Stimulated activated CD4-positive, alpha-beta T cell treated with anti-CD3 and anti-CD28 coated beads, Interleukin-4, amount 100 ng/mL, for 4 hours (primary cell): ENCODE results near the gene AMD1.
"Not testable (repeated sequence)": the region's sequence is repeated elsewhere in the genome, so short reads cannot be mapped to it uniquely, and the experiment has no call there.

Source experiments
- DNase-seq, 2 experiments: peaks; one replicate each; pipeline ENCODE4 v3.0.0-alpha.2; 2020

The AMD1 gene

DNA sequence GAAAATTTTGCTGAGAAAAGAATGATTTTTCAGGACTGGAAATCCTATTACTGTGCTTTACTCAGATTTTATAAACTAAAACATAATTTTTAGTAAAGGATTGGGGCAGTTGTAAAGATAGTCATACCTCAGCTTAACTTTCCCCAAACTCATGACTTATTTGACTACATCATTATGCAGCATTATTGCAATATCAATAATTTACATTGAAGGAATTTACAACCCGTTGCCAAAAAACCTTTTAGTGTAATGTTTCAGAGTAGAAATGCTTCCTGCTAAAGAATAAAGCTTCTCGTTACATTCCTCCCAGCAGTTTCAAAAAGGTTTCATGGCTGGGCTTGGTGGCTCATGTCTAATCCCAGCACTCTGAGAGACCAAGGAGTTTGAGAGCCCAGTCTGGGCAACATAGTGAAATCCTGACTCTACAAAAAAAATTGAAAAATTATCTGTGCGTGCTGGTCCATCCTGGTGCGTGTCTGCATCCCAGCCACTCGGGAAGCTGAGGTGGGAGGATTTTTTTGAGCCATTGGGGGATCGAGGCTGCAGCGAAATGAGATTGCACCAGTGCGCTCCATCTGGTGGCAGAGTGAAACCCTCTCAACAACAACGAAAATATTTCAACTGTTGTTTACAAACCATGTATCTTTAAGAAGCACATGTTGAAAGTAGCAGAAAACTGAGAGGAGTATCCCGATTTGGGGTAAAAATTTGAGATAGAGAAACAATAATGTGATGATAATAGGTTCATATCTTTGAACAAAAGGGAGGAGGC lies 4.4 kb downstream of the AMD1 start:
- DNase-seq = no peak

DNA sequence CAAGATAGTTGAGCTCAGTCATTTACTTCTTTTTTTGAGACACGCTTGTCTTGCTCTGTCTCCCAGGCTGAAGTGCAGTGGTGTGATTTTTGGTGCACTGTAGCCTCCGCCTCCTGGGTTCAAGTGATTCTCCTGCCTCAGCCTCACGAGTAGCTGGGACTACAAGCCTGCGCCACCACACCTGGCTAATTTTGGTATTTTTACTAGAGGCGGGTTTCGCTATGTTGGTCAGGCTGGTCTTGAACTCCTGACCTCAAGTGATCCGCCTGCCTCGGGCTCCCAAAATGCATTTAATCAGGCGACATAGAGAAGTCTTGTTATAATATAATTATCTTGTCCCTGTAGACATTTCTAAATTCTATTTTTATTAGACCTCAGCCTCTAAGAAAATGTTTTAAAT lies 6.1 kb downstream of the AMD1 start:
- DNase-seq = no peak

DNA sequence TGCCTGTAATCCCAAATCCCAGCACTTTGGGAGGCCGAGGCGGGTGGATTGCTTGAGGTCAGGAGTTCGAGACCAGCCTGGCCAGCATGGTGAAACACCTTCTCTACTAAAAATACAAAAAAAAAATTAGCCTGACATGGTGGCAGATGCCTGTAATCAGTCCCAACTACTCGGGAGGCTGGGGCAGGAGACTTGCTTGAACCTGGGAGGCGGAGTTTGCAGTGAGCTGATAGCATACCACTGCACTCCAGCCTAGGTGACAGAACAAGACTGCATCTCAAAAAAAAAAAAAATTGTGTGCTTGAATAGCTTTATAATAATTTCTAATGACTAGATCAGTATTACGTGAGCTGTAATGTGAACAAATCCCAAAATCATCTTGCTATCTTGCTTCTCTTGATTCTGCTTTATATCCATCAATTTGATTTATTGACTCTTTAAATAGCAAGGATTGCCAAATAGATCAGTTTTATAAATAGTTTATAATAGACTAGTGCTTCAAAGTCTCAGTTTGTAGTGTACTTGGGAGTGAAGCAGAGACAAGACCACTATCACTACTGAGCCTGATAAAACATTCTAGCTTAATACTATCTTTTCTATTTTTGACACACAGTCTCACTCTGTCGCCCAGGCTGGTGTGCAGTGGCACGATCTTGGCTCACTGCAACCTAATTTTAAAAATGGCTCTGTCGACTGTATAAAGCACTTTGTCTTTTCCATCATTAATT lies 7.1 kb downstream of the AMD1 start:
- DNase-seq = no peak

DNA sequence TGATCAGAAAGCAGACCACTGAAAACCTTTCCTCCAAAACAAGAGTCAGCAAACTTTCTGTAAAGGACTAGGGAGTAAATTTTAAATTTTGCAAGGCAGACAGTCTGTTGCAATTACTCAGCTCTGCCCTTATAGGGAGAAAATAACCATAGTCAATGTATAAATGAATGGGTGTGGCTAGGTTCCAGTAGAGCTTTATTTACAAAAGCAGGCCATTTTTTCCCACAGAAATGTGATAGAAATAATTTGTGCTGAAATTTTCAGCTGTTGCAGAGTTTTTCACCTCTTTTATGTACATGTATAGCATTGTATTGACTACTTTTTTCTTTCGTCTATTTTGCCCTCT lies 7.7 kb downstream of the AMD1 start:
- no peak for DNase-seq

DNA sequence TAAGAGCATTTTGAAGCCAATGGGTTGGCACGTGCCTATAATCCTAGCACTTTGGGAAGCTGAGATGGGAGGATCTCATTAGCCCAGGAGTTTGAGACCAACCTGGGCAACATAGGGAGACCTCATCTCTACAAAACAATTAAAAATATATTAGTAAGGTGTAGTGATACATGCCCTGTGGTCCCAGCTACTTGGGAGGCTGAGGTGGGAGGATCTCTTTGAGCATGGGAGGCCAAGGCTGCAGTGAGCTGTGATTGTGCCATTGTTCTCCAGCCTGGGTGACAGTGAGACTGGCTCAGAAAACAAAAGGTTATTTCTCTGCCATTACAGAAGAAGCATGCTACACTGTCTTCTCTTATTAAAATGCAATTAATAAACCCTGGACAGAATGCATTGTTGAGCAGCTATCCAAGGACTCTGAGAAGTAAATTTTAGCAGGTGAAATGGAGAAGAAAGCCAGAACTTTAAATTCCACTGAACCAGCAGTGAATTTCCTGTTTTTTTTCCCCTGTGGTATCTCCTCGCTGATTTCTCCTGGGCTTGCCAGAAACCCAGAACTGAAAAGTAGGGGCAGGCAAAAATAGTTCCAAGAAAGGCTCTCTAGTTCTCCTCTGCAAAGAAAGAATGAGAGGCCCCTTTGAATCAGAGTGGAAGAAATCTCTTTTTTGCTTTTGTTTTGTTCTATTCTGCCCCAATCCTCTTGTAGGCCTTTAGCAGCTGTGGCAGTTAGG lies 8.4 kb downstream of the AMD1 start:
- no peak for DNase-seq

DNA sequence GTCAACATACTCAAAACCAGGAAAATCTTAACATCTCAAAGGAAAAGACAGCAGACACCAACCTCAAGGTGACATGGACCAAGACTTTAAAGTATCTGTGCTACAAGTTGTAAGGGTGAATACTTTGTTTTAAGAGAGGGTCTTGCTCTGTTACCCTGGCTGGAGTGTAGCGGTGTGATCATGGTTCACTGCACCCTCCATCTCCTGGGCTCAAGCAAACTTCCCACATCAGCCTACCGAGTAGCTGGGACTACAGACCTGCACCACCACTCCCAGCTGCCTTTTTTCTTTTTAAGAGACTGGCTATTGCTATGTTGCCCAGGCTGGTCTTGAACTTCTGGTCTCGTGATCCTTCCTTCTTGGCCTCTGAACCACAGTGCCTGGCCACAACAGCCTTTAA lies 9.7 kb downstream of the AMD1 start:
- DNase-seq = no peak

DNA sequence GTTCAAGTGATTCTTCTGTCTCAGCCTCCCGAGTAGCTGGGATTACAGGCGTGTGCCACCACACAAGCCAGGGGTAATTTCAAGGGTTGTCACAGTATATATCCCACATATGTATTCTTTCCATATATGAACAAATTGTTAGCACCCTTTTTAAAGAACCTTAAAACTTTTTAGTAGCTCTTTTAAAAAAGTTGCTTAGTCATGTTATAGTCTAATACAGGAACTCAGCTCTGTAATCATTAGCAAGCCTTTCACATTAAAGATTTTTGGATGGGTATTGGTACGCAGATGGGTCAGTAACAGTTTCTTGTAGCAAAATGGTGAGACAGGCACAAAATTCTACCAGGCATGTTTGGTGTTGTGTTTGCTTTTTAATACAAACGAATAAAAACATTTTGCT lies 10.9 kb downstream of the AMD1 start:
- DNase-seq = no peak

DNA sequence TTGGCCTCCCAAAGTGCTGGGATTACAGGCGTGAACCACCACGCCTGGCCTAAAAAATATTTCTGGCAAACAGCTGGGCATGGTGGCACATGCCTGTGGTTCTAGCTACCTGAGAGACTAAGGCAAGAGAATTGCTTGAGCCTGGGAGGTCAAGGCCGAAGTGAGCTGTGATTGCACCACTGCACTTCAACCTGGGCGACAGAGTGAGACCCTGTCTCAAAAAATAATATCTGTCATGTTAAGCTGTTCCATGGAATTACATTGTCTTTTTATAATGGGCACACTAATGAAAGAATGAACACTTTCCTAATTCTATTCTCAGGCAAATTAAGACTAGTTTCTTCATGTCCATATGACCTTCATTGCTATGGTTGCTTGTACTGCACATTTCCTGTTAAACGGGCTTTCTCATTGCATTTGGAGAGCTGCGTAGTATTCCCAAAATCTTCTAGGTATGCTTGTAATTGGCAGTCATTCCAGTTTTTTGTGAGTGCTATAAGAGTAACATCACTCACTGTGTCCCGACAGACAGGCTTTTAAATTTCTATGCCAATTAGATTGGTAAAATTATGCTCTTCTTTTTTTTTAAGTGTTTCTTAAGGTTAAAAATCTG lies 12.1 kb downstream of the AMD1 start:
- DNase-seq = no peak

DNA sequence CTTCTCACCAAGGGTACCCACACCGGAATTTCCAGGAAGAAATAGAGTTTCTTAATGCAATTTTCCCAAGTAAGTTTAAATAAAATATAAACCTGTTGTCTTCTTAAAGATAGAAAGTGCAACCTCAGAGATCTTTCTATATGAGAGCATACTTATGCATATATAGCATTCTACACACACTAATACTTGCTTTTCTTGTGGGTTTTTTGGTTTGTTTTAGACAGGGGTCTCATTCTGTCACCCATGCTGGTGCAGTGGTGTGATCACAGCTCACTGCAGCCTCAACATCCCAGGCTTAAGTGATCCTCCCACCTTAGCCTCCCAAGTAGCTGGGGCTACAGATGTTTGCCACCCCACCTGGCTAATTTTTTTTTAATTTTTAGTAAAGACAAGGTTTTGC lies 15.7 kb downstream of the AMD1 start:
- no peak for DNase-seq

DNA sequence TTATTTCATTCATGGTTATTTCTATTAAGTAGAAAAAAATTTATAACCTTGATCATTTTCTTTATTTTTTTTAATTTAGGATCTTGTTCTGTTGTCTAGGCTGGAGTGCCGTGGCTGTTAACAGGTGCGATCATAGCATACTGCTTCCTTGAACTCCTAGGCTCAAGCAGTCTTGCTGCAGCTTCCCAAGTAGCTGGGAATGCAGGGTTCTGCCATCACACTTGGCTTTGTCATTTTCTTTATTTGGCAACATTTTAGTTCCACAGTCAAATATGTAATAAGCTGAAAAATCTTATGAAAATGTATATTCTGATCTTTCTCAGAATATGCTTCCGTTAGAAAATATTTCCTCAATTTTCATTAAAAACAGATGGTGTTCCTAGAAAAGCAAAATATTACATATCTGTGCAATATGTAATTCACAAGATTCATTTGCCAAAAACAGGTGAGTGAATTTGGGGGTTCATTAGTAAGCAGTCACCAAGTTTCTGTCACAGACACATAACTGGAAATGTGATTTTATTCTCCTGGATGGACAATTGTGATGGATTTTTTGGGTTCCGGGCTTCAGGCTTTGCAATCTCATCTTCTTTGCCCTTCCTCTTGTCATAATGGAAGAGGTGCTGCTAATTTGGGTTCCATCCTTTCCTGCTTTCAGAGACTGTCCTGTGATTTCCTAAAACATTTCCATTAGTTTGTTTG lies 21.5 kb downstream of the AMD1 start:
- DNase-seq = no peak

DNA sequence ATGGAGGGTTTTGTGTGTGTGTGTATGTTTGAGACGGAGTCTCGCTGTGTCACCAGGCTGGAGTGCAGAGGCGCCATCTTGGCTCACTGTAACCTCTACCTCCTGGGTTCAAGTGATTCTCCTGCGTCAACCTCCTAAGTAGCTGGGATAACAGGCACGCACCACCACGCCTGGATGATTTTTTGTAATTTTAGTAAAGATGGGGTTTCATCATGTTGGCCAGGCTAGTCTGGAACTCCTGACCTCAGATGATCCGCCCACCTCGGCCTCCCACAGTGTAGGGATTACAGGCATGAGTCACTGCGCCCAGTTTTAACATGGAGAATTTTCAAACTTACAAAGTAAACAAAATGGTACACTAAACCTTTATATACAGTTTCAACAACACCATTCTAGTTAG lies 22.8 kb downstream of the AMD1 start:
- no peak for DNase-seq

DNA sequence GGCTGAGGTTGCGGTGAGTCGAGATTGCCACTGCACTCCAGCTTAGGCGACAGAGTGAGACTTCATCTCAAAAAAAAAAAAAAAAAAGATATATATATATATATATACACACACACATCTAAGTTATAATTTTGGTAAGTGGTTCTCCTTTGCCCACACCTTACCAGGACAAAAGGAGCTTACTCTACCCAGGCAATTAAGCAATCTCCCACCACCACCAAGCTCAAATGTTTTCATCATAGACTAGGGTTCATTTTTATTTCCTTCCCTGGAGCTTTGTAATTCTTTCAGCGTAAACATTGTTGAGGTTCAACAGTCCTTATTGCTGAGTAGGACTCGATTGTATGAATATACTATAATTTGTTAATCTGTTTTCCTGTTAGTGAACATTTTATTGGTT lies 23.5 kb downstream of the AMD1 start:
- no peak for DNase-seq

DNA sequence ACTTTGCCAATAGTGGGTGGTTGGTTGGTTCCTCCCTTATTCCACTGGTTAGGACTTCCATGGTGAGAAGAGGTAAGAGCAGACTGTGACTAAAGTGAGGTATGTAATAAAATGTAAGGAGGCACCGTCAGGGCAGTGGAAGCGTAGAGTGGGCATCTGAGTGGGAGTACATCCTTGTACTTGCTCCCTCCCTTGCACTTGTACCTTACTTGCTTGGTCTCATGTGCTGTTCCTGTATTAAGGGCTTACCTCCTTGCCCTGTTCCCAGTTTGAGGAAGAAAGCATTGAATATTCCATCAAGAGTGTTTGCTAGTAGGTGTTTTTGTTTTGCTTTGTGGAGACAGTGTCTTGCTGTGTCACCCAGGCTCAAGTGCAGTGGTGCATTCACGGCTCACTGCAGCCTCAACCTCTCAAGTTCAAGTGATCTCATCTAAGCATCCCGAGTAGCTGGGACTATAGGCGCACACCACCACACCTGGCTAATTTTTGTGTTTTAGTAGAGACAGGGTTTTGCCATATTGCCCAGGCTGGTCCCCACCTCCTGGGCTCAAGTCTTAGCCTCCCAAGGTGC lies 25.5 kb downstream of the AMD1 start:
- no peak for DNase-seq

DNA sequence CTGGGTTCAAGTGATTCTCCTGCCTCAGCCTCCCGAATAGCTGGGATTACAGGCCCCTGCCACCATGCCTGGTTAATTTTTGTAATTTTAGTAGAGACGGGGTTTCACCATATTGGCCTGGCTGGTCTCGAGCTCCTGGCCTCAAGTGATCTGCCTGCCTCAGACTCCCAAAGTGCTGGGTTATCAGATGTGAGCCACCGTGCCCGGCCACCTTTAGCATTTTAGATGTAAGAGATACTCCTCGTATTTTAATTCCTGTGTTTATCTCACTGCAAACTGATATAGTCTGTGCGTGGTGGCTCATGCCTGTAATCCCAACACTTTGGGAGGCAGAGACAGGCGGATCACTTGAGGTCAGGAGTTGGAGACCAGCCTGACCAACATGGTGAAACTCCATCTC lies 27.0 kb downstream of the AMD1 start:
- not testable (repeated sequence) for DNase-seq

DNA sequence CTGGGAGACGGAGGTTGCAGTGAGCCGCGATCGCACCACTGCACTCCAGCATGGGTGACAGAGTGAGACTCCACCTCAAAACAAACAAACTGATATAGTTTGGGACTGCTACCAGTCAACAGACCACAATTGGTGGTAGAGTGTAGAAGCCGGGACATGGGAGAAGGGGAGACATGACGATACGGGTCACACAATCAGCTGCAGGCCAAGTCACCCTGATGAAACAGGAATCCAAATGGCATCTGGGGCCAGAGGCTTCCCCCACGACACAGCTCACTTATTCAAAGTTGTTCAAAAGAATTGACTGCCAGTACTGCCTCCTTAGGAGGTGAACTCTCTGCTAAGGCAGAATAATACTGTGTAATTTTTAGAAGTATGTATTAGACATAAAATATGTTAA lies 27.5 kb downstream of the AMD1 start:
- DNase-seq = no peak

DNA sequence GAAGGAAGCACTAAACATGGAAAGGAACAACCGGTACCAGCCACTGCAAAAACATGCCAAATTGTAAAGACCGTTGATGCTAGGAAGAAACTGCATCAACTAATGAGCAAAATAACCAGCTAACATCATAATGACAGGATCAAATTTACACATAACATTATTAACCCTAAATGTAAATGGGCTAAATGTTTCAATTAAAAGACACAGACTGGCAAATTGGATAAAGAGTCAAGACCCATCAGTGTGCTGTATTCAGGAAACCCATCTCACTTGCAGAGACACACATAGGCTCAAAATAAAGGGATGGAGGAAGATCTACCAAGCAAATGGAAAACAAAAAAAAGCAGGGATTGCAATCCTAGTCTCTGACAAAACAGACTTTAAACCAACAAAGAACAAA lies 31.7 kb downstream of the AMD1 start:
- DNase-seq = not testable (repeated sequence)

DNA sequence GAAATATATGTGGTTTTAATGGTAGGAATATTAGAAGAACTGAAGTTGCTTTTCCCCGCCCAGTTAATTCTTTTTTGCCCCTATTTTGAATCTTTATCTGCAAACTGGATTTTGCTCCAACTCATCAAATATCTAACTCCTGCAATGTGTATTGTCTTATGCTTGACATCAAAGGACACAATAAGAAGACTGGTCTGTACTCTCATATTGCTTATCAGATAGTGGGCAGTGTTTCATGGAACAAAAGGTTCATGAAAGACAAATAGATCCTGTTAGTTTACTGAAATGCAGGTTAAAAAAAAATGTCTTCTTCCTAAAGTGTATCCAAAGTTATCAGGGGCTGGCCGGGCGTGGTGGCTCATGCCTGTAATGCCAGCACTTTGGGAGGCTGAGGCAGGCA lies 56.2 kb downstream of the AMD1 start:
- DNase-seq = no peak

DNA sequence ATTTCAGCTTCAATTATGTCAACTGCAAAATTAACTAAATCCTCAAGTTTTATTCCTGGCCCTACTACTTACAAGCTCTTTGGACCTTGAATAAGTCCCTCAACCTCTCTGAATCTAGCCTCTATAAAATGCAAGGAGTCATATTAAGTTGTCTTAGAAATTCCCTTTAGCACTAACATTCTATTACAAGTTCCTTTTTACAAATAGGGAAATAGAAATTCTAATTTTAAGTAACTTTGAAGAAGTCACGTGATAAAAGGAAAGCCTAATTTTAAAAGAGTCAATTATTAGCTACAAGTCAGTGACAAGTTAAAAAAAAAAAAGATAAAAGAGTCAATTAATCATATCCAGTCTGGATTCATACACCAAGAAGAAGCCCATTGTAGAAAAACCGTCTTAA lies 59.3 kb downstream of the AMD1 start:
- DNase-seq = no peak

DNA sequence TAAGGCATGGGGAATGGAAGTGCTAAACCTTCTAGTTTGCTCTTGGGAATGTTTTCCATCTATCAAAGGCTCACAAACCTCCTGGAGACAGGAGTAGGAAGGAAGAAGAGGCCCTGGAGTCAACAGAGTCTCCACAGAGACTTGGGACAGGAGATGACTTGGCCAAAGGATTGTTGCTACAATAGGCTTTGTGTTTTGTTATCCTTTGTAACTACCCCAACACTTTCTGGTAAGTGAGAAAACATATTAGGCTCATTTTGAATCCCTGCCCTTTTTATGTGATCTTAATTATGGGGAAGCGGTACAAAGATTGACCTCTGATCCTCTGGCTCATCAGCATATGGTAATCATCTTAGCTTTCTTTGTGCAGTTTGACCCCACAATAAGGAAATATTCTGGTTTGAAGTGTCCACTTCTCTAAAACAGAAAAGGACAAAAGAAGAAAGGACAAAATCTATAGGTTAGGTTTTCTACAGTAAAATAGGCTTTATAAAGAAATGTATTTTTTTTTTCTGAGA lies 59.9 kb downstream of the AMD1 start:
- DNase-seq = no peak

DNA sequence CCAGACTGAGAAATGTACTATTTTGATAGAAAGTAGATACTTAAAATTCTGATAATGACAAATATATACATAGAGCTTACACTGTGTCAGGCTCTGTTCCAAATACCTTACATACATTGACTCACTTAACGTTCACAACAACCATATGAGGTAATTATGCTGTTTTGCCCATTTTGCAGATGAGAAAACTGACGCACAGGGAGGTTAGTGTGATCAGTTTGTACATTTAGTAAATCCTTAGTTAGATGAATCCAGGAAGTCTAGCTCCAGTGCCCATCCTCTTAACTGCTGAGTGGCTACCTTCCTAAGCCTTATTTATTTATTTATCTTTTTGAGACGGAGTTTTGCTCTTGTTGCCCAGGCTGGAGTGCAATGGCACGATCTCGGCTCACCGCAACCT lies 60.6 kb downstream of the AMD1 start:
- DNase-seq = no peak

DNA sequence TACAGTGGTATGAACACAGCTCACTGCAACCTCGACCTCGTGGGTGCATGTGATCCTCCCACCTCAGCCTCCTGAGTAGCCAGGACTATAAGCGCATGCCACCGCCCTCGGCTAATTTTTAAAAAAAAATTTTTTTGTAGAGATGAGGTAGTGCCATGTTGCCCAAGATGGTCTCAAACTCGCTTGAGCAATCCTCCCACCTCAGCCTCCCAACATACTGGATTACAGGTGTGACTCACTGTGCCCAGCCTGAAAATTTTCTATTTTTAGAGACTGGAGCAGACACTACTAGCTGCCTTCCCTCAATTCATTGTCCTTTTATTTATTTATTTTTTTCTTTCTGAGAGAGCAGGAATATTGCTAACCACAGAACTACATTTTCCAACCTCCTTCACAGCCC lies 63.6 kb downstream of the AMD1 start:
- DNase-seq = no peak

DNA sequence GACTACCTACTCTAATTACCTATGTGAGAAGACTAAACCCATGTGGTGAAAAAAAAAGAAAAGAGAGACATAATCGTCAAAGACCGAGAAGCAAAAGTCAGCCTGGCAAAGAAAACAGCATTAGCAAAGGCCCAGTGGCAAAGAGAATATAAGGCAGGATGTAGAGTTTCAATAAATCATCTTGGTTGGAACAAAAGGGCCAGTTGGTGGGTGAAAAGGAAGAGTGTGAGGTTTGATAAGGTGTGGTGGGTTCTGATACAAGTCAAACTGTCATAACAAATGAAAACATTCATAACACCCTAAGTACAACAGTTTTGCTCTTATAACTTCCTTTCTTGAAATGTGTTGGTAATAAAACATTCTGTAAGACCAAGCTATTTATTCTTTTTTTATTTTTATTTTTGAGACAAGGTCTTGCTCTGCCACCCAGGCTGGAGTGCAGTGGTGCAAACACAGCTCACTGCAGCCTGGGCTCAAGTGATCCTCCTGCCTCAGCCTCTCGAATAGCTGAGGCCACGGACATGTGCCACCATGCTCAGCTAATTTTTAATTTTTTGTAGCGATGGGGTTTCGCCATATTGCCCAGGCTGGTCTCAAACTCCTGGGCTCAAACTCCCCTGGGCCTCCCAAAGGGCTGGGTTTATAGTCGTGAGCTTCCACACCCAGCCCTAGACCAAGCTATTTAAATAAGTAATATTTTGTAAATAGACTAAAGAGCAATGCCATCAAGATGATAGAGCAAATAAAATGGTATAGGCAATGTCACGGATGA lies 65.0 kb downstream of the AMD1 start:
- no peak for DNase-seq
